OCI-LY3 (cell line): ENCODE measurements around the gene MYOG.

ENCODE experiments used
- H2AFZ ChIP-seq: fragments of 200-600, 300-600 bp; shearing (Covaris generic); 2 replicates; pipeline ENCODE4 v1.6.0; 2014; ENCODE audit warnings: antibody characterized with exemption, low read depth, low read length
- H3K27ac ChIP-seq: fragments of 200-600, 300-600 bp; sonication (generic); 2 replicates; pipeline ENCODE4 v1.5.1; 2014; ENCODE audit warnings: mild to moderate bottlenecking, low read length, moderate library complexity, mixed read lengths
- H3K27me3 ChIP-seq: fragments of 200-600, 300-600 bp; sonication (generic); 2 replicates; pipeline ENCODE4 v1.6.1; 2014; ENCODE audit warnings: low read depth, low read length, mixed read lengths
- H3K36me3 ChIP-seq: fragments of 200-600, 300-600 bp; sonication (generic); replicated peaks from 2 replicates; pipeline ENCODE3; 2014; ENCODE audit warnings: low read depth, low read length, mixed read lengths
- H3K4me1 ChIP-seq: fragments of 300-600, 200-600 bp; sonication (generic); 2 replicates; pipeline ENCODE4 v1.6.1; 2014; ENCODE audit warnings: low read length, mixed read lengths
- H3K4me2 ChIP-seq: fragments of 200-600, 300-600 bp; sonication (generic); 2 replicates; pipeline ENCODE4 v1.6.1; 2014; ENCODE audit warnings: low read length, mixed read lengths
- H3K4me3 ChIP-seq: fragments of 300-600, 200-600 bp; sonication (generic); 2 replicates; pipeline ENCODE4 v1.5.1; 2014; ENCODE audit warnings: antibody characterized with exemption, mild to moderate bottlenecking, low read length, moderate library complexity
- H3K79me2 ChIP-seq: fragments of 300-600, 200-600 bp; shearing (Covaris generic); 2 replicates; pipeline ENCODE4 v1.6.1; 2014; ENCODE audit warnings: mild to moderate bottlenecking, low read length, mixed read lengths
- H3K9ac ChIP-seq: fragments of 300-600, 200-600 bp; shearing (Covaris generic); 2 replicates; pipeline ENCODE4 v1.6.0; 2014; ENCODE audit warnings: mild to moderate bottlenecking, low read length, moderate library complexity
- H3K9me3 ChIP-seq: fragments of 200-600, 300-600 bp; shearing (Covaris generic); 2 replicates; pipeline ENCODE4 v1.6.1; 2014; ENCODE audit warnings: low read length, mixed read lengths; ENCODE audit not compliant: insufficient read depth
- H4K20me1 ChIP-seq: fragments of 200-600, 300-600 bp; sonication (generic); 2 replicates; pipeline ENCODE4 v1.6.1; 2016; ENCODE audit warnings: low read length, mixed read lengths; ENCODE audit not compliant: insufficient read depth
- EZH2phosphoT487 ChIP-seq: fragments of 200-600 bp; shearing (Covaris generic); IDR thresholded peaks from 2 replicates; pipeline ENCODE4 v1.6.1; 2018; ENCODE audit warnings: antibody characterized with exemption, mixed run types, low read depth
- TF ChIP-seq, protein P1 (sequence below): fragments of 200-600, 300-600 bp; sonication (generic); IDR thresholded peaks from 2 replicates; pipeline ENCODE4 v1.5.1; 2014; ENCODE audit warnings: antibody characterized with exemption, low read length, low read depth

Gene MYOG

DNA sequence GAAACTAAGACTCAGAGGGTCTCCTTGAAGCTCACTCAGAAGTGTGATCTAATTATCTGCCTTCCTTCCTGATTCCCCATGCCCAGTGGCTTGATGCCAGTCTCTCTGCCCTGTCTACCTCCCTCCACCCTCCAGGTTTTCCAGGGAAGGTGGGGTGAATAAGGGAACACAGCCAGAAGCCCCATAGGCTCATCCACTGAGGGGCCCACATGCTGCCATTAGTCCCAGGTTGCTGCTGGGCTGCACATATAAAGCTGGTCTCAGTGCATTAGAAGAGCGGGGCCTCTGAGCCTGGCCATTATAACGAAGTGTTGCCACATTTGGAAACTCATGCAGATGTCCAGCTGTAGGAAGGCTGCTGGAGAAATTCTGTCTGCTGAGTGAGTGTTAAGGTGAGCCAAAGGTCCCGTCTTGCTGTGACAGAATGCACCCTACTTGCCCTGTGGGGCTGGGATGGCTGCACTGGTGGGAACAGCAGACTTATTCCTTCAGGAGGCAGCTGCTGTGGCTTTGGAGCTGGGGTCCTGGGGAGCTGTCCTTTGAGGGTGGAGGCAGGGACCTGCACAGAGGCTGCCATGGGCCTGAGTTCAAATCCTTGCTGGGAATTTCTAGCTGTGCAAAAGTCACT is 44.7 kb upstream of the MYOG start:
- no peaks in the 10 kb centered on the region for H3K36me3 ChIP-seq
- H3K27ac ChIP-seq: no peak overlapping the region
- no peaks in the 10 kb centered on the region for H3K4me1 ChIP-seq
- peaks cover 44% of the 10 kb centered on the region for H3K27me3 ChIP-seq
- H4K20me1 ChIP-seq: no peaks in the 10 kb centered on the region
- TF ChIP-seq, protein P1, sequence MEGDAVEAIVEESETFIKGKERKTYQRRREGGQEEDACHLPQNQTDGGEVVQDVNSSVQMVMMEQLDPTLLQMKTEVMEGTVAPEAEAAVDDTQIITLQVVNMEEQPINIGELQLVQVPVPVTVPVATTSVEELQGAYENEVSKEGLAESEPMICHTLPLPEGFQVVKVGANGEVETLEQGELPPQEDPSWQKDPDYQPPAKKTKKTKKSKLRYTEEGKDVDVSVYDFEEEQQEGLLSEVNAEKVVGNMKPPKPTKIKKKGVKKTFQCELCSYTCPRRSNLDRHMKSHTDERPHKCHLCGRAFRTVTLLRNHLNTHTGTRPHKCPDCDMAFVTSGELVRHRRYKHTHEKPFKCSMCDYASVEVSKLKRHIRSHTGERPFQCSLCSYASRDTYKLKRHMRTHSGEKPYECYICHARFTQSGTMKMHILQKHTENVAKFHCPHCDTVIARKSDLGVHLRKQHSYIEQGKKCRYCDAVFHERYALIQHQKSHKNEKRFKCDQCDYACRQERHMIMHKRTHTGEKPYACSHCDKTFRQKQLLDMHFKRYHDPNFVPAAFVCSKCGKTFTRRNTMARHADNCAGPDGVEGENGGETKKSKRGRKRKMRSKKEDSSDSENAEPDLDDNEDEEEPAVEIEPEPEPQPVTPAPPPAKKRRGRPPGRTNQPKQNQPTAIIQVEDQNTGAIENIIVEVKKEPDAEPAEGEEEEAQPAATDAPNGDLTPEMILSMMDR: no peak
- TF ChIP-seq EZH2phosphoT487: no peak
- no peaks in the 10 kb centered on the region for H3K9me3 ChIP-seq
- no peak overlapping the region for H2AFZ ChIP-seq
- H3K4me3 ChIP-seq: no peak overlapping the region
- no peaks in the 10 kb centered on the region for H3K79me2 ChIP-seq
- no peak overlapping the region for H3K4me2 ChIP-seq
- H3K9ac ChIP-seq: no peak overlapping the region

DNA sequence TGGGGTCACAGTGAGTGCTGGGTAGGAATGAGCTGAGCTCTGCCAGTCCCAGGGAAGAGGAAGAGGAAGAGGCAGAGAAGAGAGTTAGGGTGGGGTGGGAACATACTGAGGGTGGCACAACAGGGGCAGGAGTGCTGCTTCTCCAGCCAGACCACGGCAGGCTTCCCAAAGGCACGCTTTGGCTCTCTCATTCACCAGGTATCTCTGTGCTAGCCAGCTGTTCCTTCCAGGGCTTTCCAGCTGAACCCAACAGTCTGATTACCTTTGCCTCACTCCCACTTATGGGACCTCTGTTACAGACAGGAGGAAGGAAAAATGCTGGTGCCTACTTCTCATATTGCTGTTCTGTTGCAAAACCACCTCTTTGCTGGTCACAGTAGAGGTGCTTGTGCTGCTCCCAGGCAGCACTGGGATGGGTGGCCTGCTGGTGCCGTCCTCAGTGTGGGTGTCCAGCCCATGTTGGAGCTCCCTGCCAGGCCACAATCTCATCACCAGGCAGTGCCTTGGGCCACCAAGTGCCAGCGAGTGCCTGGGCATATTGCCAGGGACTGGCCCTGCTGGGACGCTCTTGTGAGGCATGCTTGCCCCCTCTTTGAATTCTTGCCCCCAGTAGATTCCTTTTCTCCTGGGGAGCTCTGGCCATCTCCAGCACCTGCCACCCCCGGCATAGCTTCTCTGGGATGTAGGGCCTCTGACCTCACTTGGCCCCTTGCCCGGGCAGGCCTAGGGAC is 43.9 kb upstream of the MYOG start:
- no peak overlapping the region for H2AFZ ChIP-seq
- H3K4me1 ChIP-seq: no peaks in the 10 kb centered on the region
- H3K27me3 ChIP-seq: peaks cover 52% of the 10 kb centered on the region
- no peak overlapping the region for H3K9ac ChIP-seq
- H3K36me3 ChIP-seq: no peaks in the 10 kb centered on the region
- no peak overlapping the region for H3K4me2 ChIP-seq
- H3K79me2 ChIP-seq: no peaks in the 10 kb centered on the region
- no peak for TF ChIP-seq EZH2phosphoT487
- TF ChIP-seq, protein P1: no peak
- H3K9me3 ChIP-seq: no peaks in the 10 kb centered on the region
- H4K20me1 ChIP-seq: no peaks in the 10 kb centered on the region
- no peak overlapping the region for H3K27ac ChIP-seq
- H3K4me3 ChIP-seq: no peak overlapping the region

DNA sequence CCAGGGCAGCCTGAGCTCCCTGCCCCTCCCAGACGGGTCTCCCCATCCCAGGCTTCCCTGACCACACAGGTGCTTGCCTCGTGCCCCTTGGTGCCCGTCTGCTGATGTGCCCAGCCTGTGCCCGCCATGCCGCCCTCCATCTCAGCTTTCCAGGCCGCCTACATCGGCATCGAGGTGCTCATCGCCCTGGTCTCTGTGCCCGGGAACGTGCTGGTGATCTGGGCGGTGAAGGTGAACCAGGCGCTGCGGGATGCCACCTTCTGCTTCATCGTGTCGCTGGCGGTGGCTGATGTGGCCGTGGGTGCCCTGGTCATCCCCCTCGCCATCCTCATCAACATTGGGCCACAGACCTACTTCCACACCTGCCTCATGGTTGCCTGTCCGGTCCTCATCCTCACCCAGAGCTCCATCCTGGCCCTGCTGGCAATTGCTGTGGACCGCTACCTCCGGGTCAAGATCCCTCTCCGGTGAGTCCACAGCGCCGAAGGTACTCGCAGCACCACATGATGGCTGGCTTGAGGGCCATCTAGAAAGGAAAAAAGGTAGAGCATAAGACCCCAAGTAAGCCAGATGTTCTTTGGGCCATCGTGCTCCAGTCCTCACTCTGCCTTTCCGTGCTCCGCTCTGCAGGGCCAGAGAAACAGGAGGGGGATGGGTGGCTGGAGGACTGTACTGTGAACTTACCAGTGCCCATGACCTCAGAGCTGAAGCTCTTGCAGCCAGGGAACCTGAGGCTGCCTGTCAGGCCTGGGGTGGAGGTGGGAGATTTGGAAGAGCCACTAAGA is 43.1 kb upstream of the MYOG start:
- Histone ChIP-seq H3K79me2 (no peaks in the 10 kb centered on the region), H3K4me3 (no peak overlapping the region), H3K4me2 (no peak overlapping the region), H3K27me3 (peaks cover 60% of the 10 kb centered on the region), H3K9ac (no peak overlapping the region), H3K27ac (no peak overlapping the region), H3K36me3 (no peaks in the 10 kb centered on the region), H3K4me1 (no peaks in the 10 kb centered on the region), H4K20me1 (no peaks in the 10 kb centered on the region), H3K9me3 (no peaks in the 10 kb centered on the region), H2AFZ (no peak overlapping the region)
- TF ChIP-seq, protein P1: no peak
- TF ChIP-seq EZH2phosphoT487: no peak

DNA sequence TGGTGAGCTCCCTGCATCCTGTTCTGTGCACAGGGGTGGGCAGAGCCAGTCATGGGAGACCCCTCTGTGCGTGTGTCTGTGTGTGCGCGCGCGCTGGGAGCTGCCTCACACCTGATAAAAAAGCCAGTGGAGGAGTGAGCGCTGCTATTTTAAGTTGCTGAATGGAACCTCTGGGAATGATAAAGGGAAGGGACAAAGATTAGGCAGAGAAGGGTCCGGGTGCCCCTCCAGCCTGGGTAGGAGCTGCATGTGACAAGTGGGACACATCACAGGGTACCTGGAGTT is 42.6 kb upstream of the MYOG start:
- Histone ChIP-seq H3K27me3 (peaks cover 65% of the 10 kb centered on the region), H3K4me1 (no peaks in the 10 kb centered on the region), H4K20me1 (no peaks in the 10 kb centered on the region), H3K9ac (no peak overlapping the region), H3K79me2 (no peaks in the 10 kb centered on the region), H2AFZ (no peak overlapping the region), H3K9me3 (no peaks in the 10 kb centered on the region), H3K4me3 (no peak overlapping the region), H3K36me3 (no peaks in the 10 kb centered on the region), H3K27ac (no peak overlapping the region), H3K4me2 (no peak overlapping the region)
- no peak for TF ChIP-seq EZH2phosphoT487
- TF ChIP-seq, protein P1: no peak
